Heart right ventricle (tissue), 16 donors: ENCODE results near the gene LRRC27. TPM values are rescaled to one million over a fixed set of nuclear protein-coding genes. Genes with fewer than 3 reads are reported as not detected.

ENCODE experiments used
- ATAC-seq, 8 donors: fragments of 200-7000 bp; cut with Tn5 transposase; one replicate each; pipeline ENCODE4 v1.9.1; 2020; ENCODE audit warnings: mild to moderate bottlenecking in 8 of 8, moderate library complexity in 8 of 8, moderate number of reproducible peaks in 1 of 8
- DNase-seq, 2 donors: peaks; one replicate each; pipeline ENCODE4 v3.0.0-alpha.2; 2020
- H3K27ac ChIP-seq, 10 donors: fragments of 200-600 bp; sonication (generic) in 2 of 10; one replicate each; pipeline versions ENCODE4 v1.5.0 to v1.8.0; 2020 to 2022; ENCODE audit warnings: mild to moderate bottlenecking in 3 of 10
- H3K27me3 ChIP-seq, 7 donors: fragments of 200-600 bp; one replicate each; pipeline ENCODE4 v1.8.0; 2021 to 2022; ENCODE audit warnings: mild to moderate bottlenecking in 2 of 7
- H3K36me3 ChIP-seq, 9 donors: fragments of 200-600 bp; sonication (generic) in 1 of 9; one replicate each; pipeline versions ENCODE4 v1.5.0 to v1.8.0; 2020 to 2022; ENCODE audit warnings: mild to moderate bottlenecking in 2 of 9
- H3K4me1 ChIP-seq, 9 donors: fragments of 200-600 bp; sonication (generic) in 1 of 9; one replicate each; pipeline versions ENCODE4 v1.5.0 to v1.8.0; 2020 to 2022; ENCODE audit warnings: mild to moderate bottlenecking in 4 of 9
- H3K4me3 ChIP-seq, 10 donors: fragments of 200-600 bp; sonication (generic) in 2 of 10; one replicate each; pipeline versions ENCODE4 v1.5.0 to v1.8.0; 2020 to 2022; ENCODE audit warnings: mild to moderate bottlenecking in 7 of 10, moderate library complexity in 2 of 10
- H3K9me3 ChIP-seq, 11 donors: fragments of 200-600 bp in 10 of 11; sonication (generic) in 2 of 11; one replicate each; pipeline versions ENCODE4 v1.5.0 to v1.8.0; 2013 to 2022; ENCODE audit warnings: mild to moderate bottlenecking in 2 of 11, control low read depth in 1 of 11, moderate library complexity in 1 of 11
- CTCF ChIP-seq, 9 donors: fragments of 200-600 bp; sonication (generic) in 2 of 9; IDR thresholded peaks; one replicate each; pipeline versions ENCODE4 v1.5.0 to v1.8.0; 2021 to 2022; ENCODE audit warnings: antibody characterized with exemption in 9 of 9, mild to moderate bottlenecking in 5 of 9, moderate library complexity in 1 of 9
- WGBS, 2 donors: extraction: QIAGEN DNeasy Blood & Tissue Kit; methylation state at CpG; one replicate each; pipeline ENCODE4 v1.1.7; 2013; ENCODE audit warnings: inconsistent platforms in 1 of 2; 5-methylcytosine and 5-hydroxymethylcytosine counted together
- intact Hi-C, 10 donors: fragments of 100-400 bp; cut with DNase I; formaldehyde crosslinking; loops; one replicate each; pipeline versions ENCODE4 v1.11.1 to v1.14.2; 2022
- polyA plus RNA-seq, 2 donors: library from polyadenylated mRNA; stranded (reverse); fragments of 200-250 nt; gene quantifications; one replicate each; pipeline ENCODE4 v1.2.3, GENCODE V29; 2013
- total RNA-seq, 10 donors: library from RNA; stranded (reverse); fragmentation: NEBNext Ultra II Directional in 3 of 10; extraction: Animal tissue kit (Norgen Biotek cat#: 25700) in 3 of 10; gene quantifications; one replicate each; pipeline versions ENCODE4 v1.2.1 to v1.2.4, GENCODE V29; 2021 to 2023
- donor health status: Arrhythmogenic right ventricular cardiomyopathy.
- donor health status: ischemic (EF 13 %, LVEDD 7.1; RV severe dilation, severe dysfunction).
- donor health status: healthy with polysubstance abuse.
- donor health status: DM: no; HTN: yes; CAD: no.
- donor health status: DM: no; HTN: no; CAD: no.
- donor health status: ischemic (EF 25% LVEDD 6.9; RV normal size, moderate dysfunction).
- donor health status: ischemic (EF 25% LVEDD 5.7; RV mildly dilated, moderate dysfunction).
- donor health status: healthy.
- donor health status: DM: yes; HTN: yes; CAD: no.
- donor health status: Ischemic cardiomyopathy.
- donor health status: ischemic (EF 35%, LVEDD 5.7; RV mildly dilated, moderate dysfunction).
- donor health status: nonischemic (EF 11% LVEDD 7.7; RV severe dilation, severe dysfunction).
- donor health status: DM: yes; HTN: yes; CAD: no.
- donor health status: PGD.
- donor health status: ischemic (EF 29% LVEDD 5.4; RV normal size, mild dysfunction).
- donor health status: nonischemic (EF 23%, LVEDD 6.1; RV moderate dilation, normal function).

The LRRC27 gene
- total and polyA plus RNA-seq, 12 donors: 3.0 to 8.1 (median 4.7) TPM

GRCh38 chr10:132416566-132417256, 84.7 kb downstream of the LRRC27 start:
- peak in 1 of 2 donors; percentile 9 for DNase-seq
- 93 to 94% methylated on average over 32 of the region's 32 CpGs for WGBS, 2 donors
- Histone ChIP-seq H3K27ac (peak overlapping the region in 2 of 10 donors; percentile 17 to 72), H3K27me3 (no peaks in the 10 kb centered on the region), H3K36me3 (peaks cover 0 to 4% (median 0%) of the 10 kb centered on the region in 9 donors), H3K4me3 (no peak overlapping the region), H3K9me3 (no peaks in the 10 kb centered on the region), H3K4me1 (peaks cover 18 to 72% (median 52%) of the 10 kb centered on the region in 9 donors)
- intact Hi-C loops: no loop called here
- no peak for ATAC-seq
- TF ChIP-seq CTCF (IDR thresholded peaks at IDR 0.05): no peak

GRCh38 chr10:132417257-132417910, 85.4 kb downstream of the LRRC27 start:
- Histone ChIP-seq H3K27me3 (no peaks in the 10 kb centered on the region), H3K36me3 (peaks cover 0 to 4% (median 0%) of the 10 kb centered on the region in 9 donors), H3K4me1 (peaks cover 24 to 72% (median 52%) of the 10 kb centered on the region in 9 donors), H3K27ac (peak overlapping the region in 2 of 10 donors; percentile 17 to 72), H3K4me3 (no peak overlapping the region), H3K9me3 (no peaks in the 10 kb centered on the region)
- WGBS, 2 donors: 92% methylated on average over 26 of the region's 26 CpGs
- peak in 1 of 2 donors; percentile 25 for DNase-seq
- no peak for TF ChIP-seq CTCF (IDR thresholded peaks at IDR 0.05)
- ATAC-seq: no peak
- intact Hi-C loops: no loop called here

GRCh38 chr10:132417957-132418441, 86.0 kb downstream of the LRRC27 start:
- Histone ChIP-seq H3K4me1 (peaks cover 25 to 74% (median 58%) of the 10 kb centered on the region in 9 donors), H3K9me3 (no peaks in the 10 kb centered on the region), H3K36me3 (peaks cover 0 to 4% (median 0%) of the 10 kb centered on the region in 9 donors), H3K4me3 (no peak overlapping the region), H3K27me3 (no peaks in the 10 kb centered on the region), H3K27ac (peak overlapping the region in 2 of 10 donors; percentile 42 to 72)
- ATAC-seq (no peak), DNase-seq (peak in 1 of 2 donors; percentile 18)
- TF ChIP-seq CTCF (IDR thresholded peaks at IDR 0.05): no peak
- intact Hi-C loops: no loop called here
- WGBS, 2 donors: 71 to 74% methylated on average over 20 of the region's 20 CpGs

GRCh38 chr10:132418527-132419416, 86.8 kb downstream of the LRRC27 start:
- intact Hi-C loops: no loop called here
- Histone ChIP-seq H3K27ac (peak overlapping the region in 8 of 10 donors; percentile 15 to 72 (median 44)), H3K4me3 (no peak overlapping the region), H3K4me1 (peaks cover 25 to 71% (median 52%) of the 10 kb centered on the region in 9 donors), H3K9me3 (no peaks in the 10 kb centered on the region), H3K36me3 (peaks cover 0 to 4% (median 0%) of the 10 kb centered on the region in 9 donors), H3K27me3 (no peaks in the 10 kb centered on the region)
- WGBS, 2 donors: 43 to 59% methylated on average over 18 of the region's 18 CpGs
- peak in 4 of 8 donors; percentile 18 to 35 (median 19) for ATAC-seq
- DNase-seq: peak in 1 of 2 donors; percentile 45
- TF ChIP-seq CTCF (IDR thresholded peaks at IDR 0.05): no peak
